ENCODE measurements around the gene TMX4. TPM values are rescaled to one million over a fixed set of nuclear protein-coding genes. Genes with fewer than 3 reads are reported as not detected.

The TMX4 gene
- total RNA-seq, 1 donor from 2014 or later = 28.7 TPM

DNA sequence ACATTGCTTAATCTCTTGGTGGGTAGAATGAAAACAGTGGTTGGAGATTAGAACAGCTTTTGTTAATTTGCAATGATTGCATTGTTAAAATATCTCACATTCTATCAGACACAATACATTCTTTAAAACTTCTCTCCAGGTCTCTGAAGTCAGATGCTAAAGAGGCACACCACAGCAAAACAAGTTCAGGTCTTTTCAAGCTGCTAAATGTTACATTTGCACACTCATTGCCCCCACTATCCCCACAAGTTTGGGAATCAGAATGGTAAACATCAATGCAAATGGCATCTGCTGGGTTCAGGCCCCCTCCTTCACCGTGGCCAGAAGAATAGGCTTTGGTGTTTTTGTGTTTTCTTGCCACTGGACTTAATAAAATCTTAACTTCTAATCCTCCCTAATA is 69.2 kb downstream of the TMX4 start:
- H3K4me1 Mint-ChIP-seq = no peaks in the 10 kb centered on the region

DNA sequence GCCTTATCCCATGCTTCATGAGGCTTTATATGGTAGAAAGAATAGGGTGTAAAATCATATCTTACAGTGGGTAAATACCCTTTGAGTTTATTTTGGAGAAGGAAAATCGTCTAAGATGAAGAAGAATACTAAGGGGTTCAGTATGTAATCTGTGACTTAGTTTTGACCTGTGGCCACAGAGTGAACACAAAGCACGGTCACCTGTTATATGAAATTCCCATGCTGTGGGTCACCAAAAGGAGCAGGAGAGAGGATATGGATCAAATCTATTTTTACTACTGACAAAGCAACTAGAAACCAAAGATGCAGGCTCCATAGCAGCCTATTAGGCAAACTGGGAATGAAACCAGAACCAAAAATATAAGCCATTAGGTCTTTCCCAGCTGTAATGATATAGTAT is 75.7 kb downstream of the TMX4 start:
- Mint-ChIP-seq H3K9me3 (peaks cover 31% of the 10 kb centered on the region), H3K36me3 (no peaks in the 10 kb centered on the region), H3K4me3 (no peak overlapping the region), H3K27ac (no peak overlapping the region), H3K4me1 (peaks cover 7% of the 10 kb centered on the region), H3K27me3 (ENCODE audit: low read depth) (peaks cover 25% of the 10 kb centered on the region)
- no peak for TF ChIP-seq CTCF (IDR thresholded peaks at IDR 0.05; ENCODE audit: unreplicated experiment)
- no peak for DNase-seq (ENCODE audit: low spot score in 2 of 2, unreplicated experiment in 2 of 2)

More for the DNA sequence above, 69.2 kb downstream of the TMX4 start:
- H3K27ac Mint-ChIP-seq = no peak overlapping the region
- H3K27me3 Mint-ChIP-seq (ENCODE audit: low read depth) = peaks cover 27% of the 10 kb centered on the region
- H3K4me3 Mint-ChIP-seq = no peak overlapping the region
- DNase-seq (ENCODE audit: low spot score in 2 of 2, unreplicated experiment in 2 of 2) = no peak
- no peak for TF ChIP-seq CTCF (IDR thresholded peaks at IDR 0.05; ENCODE audit: unreplicated experiment)
- H3K36me3 Mint-ChIP-seq = no peaks in the 10 kb centered on the region
- peaks cover 57% of the 10 kb centered on the region for H3K9me3 Mint-ChIP-seq

DNA sequence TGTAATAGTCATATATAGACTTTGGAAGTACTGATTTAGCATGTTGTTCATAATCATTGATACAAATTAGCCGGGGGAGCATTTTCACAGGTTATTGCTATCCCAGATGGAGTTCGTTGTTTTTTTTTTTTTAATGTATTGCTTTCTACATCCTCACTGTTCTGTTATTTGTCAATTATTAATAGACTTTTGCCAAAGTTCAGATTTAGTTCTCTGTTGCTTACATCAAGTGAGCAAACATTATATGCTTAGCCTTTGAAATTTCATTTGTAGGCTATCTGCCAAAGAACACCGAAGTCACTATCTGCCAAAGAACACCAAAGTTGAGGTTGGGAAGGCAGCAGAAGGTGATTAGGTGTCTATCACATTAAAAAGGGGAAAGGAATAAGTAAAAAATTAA is 79.2 kb downstream of the TMX4 start, which contains the start of gene HAO1:
HAO1 (minus strand) TSS at position 118 of the 400 bp plus-strand sequence; CDS start at position 82, 36 bp downstream.
- Mint-ChIP-seq H3K36me3 (no peaks in the 10 kb centered on the region), H3K27me3 (ENCODE audit: low read depth) (peaks cover 8% of the 10 kb centered on the region), H3K27ac (no peak within 1 kb of the TSS), H3K4me3 (no peak within 1 kb of the TSS), H3K9me3 (peaks cover 9% of the 10 kb centered on the region), H3K4me1 (peaks cover 13% of the 10 kb centered on the region)
- no peak for TF ChIP-seq CTCF (IDR thresholded peaks at IDR 0.05; ENCODE audit: unreplicated experiment)
- no peak for DNase-seq (ENCODE audit: low spot score in 2 of 2, unreplicated experiment in 2 of 2)

- Mint-ChIP-seq H3K4me3 (no peak overlapping the region), H3K9me3 (peaks cover 9% of the 10 kb centered on the region), H3K4me1 (peaks cover 13% of the 10 kb centered on the region), H3K36me3 (no peaks in the 10 kb centered on the region), H3K27ac (no peak overlapping the region), H3K27me3 (ENCODE audit: low read depth) (peaks cover 11% of the 10 kb centered on the region)
- no peak for TF ChIP-seq CTCF (IDR thresholded peaks at IDR 0.05; ENCODE audit: unreplicated experiment)
- no peak for DNase-seq (ENCODE audit: low spot score in 2 of 2, unreplicated experiment in 2 of 2)
These were observed 79.9 kb downstream of the TMX4 start for GRCh38 chr20:7939663-7940062.

GRCh38 chr20:7938058-7938457 is 81.5 kb downstream of the TMX4 start:
- H3K4me3 Mint-ChIP-seq = no peak overlapping the region
- no peak for DNase-seq (ENCODE audit: low spot score in 2 of 2, unreplicated experiment in 2 of 2)
- peaks cover 9% of the 10 kb centered on the region for H3K9me3 Mint-ChIP-seq
- no peaks in the 10 kb centered on the region for H3K36me3 Mint-ChIP-seq
- H3K4me1 Mint-ChIP-seq = peaks cover 13% of the 10 kb centered on the region
- peaks cover 9% of the 10 kb centered on the region for H3K27me3 Mint-ChIP-seq (ENCODE audit: low read depth)
- H3K27ac Mint-ChIP-seq = no peak overlapping the region
- TF ChIP-seq CTCF (IDR thresholded peaks at IDR 0.05; ENCODE audit: unreplicated experiment) = no peak

- Mint-ChIP-seq H3K27me3 (ENCODE audit: low read depth) (peaks cover 9% of the 10 kb centered on the region), H3K36me3 (no peaks in the 10 kb centered on the region), H3K9me3 (peaks cover 7% of the 10 kb centered on the region), H3K4me1 (peaks cover 13% of the 10 kb centered on the region), H3K27ac (no peak overlapping the region), H3K4me3 (no peak overlapping the region)
- TF ChIP-seq CTCF (IDR thresholded peaks at IDR 0.05; ENCODE audit: unreplicated experiment) = no peak
- no peak for DNase-seq (ENCODE audit: low spot score in 2 of 2, unreplicated experiment in 2 of 2)
These were observed 82.2 kb downstream of the TMX4 start for GRCh38 chr20:7937328-7937727.

All from mesothelial cell of epicardium (in vitro differentiated cells).